ENCODE data around the gene PDXDC1. TPM values are rescaled to one million over a fixed set of nuclear protein-coding genes. Genes with fewer than 3 reads are reported as not detected.

PDXDC1 gene
- total RNA-seq, 1 experiment from 2014 or later, result 107 TPM

- Mint-ChIP-seq H3K27ac (0 out of 2 replicates have a peak overlapping the region, but pooled peaks have one; percentile 23), H3K4me1 (no peaks in the 10 kb centered on the region), H3K27me3 (ENCODE audit: low read depth) (no peaks in the 10 kb centered on the region), H3K4me3 (no peak overlapping the region), H3K9me3 (no peaks in the 10 kb centered on the region), H3K36me3 (peaks cover 58% of the 10 kb centered on the region)
- DNase-seq (ENCODE audit: low spot score), result peak; percentile 32
- TF ChIP-seq ELF4 (CRISPR knock-in tag; IDR thresholded peaks at IDR 0.05; ENCODE audit: low read depth), result no peak
- TF ChIP-seq MYBL2 (CRISPR knock-in tag; IDR thresholded peaks at IDR 0.05), result no peak
- no peak for TF ChIP-seq FOXK1 (CRISPR knock-in tag; IDR thresholded peaks at IDR 0.05)
- TF ChIP-seq, protein P1, sequence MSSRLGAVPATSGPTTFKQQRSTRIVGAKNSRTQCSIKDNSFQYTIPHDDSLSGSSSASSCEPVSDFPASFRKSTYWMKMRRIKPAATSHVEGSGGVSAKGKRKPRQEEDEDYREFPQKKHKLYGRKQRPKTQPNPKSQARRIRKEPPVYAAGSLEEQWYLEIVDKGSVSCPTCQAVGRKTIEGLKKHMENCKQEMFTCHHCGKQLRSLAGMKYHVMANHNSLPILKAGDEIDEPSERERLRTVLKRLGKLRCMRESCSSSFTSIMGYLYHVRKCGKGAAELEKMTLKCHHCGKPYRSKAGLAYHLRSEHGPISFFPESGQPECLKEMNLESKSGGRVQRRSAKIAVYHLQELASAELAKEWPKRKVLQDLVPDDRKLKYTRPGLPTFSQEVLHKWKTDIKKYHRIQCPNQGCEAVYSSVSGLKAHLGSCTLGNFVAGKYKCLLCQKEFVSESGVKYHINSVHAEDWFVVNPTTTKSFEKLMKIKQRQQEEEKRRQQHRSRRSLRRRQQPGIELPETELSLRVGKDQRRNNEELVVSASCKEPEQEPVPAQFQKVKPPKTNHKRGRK (CRISPR knock-in tag; IDR thresholded peaks at IDR 0.05; ENCODE audit: borderline replicate concordance), result no peak
- no peak for TF ChIP-seq ATF1 (CRISPR knock-in tag; IDR thresholded peaks at IDR 0.05)
- TF ChIP-seq GTF2I (CRISPR knock-in tag; conservative IDR thresholded peaks at IDR 0.05), result no peak
- TF ChIP-seq, protein P2, sequence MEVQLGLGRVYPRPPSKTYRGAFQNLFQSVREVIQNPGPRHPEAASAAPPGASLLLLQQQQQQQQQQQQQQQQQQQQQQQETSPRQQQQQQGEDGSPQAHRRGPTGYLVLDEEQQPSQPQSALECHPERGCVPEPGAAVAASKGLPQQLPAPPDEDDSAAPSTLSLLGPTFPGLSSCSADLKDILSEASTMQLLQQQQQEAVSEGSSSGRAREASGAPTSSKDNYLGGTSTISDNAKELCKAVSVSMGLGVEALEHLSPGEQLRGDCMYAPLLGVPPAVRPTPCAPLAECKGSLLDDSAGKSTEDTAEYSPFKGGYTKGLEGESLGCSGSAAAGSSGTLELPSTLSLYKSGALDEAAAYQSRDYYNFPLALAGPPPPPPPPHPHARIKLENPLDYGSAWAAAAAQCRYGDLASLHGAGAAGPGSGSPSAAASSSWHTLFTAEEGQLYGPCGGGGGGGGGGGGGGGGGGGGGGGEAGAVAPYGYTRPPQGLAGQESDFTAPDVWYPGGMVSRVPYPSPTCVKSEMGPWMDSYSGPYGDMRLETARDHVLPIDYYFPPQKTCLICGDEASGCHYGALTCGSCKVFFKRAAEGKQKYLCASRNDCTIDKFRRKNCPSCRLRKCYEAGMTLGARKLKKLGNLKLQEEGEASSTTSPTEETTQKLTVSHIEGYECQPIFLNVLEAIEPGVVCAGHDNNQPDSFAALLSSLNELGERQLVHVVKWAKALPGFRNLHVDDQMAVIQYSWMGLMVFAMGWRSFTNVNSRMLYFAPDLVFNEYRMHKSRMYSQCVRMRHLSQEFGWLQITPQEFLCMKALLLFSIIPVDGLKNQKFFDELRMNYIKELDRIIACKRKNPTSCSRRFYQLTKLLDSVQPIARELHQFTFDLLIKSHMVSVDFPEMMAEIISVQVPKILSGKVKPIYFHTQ (CRISPR knock-in tag; IDR thresholded peaks at IDR 0.05), result no peak
- no peak for TF ChIP-seq HMGXB4 (CRISPR knock-in tag; IDR thresholded peaks at IDR 0.05)
- no peak for TF ChIP-seq SMAD4 (CRISPR knock-in tag; IDR thresholded peaks at IDR 0.05)
- ATAC-seq, result peak; percentile 89
- POLR2A ChIA-PET, result interaction anchor here (0.6 kb wide), 2 partner anchors 28 to 457 kb away, joined by 3 read pairs; no protein-coding TSS in a partner anchor
- CTCF ChIA-PET, result interaction anchor here (1.1 kb wide), 1 partner anchor 15 kb away, joined by 3 read pairs; the partner anchor contains the start of gene NTAN1
Observed at GRCh38 chr16:15041271-15042004, 66.6 kb downstream of the PDXDC1 start.

DNA sequence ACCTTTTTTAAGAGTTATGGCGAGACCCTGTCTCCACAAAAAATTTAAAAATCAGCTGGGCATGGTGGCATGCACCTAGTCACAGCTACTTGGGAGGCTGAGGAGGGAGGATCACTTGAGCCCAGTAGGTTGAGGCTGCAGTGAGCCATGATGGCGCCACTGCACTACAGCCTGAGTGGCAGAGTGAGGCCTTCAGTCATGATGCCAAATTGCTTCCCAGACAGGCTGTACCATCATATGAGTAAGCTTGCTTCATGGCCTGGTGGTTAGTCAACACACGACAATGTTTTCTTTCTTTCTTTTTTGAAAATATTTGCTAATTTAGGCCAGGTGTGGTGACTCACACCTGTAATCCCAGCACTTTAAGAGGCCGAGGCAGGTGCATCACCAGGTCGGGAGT lies 68.5 kb downstream of the PDXDC1 start:
- Mint-ChIP-seq H3K27me3 (ENCODE audit: low read depth) (no peaks in the 10 kb centered on the region), H3K36me3 (peaks cover 49% of the 10 kb centered on the region), H3K4me3 (no peak overlapping the region), H3K9me3 (no peaks in the 10 kb centered on the region), H3K4me1 (no peaks in the 10 kb centered on the region), H3K27ac (no peak overlapping the region)
- ChIA-PET CTCF (no interaction called here), POLR2A (interaction anchor here (0.5 kb wide), 1 partner anchor 31 kb away, joined by 3 read pairs; no protein-coding TSS in a partner anchor)
- DNase-seq (ENCODE audit: low spot score) (no peak), ATAC-seq (no peak)
- no peak for TF ChIP-seq ATF1 (CRISPR knock-in tag; IDR thresholded peaks at IDR 0.05)
- TF ChIP-seq, protein P2 (CRISPR knock-in tag; IDR thresholded peaks at IDR 0.05), result no peak
- no peak for TF ChIP-seq ETV6 (CRISPR knock-in tag; IDR thresholded peaks at IDR 0.05)
- TF ChIP-seq FOXK1 (CRISPR knock-in tag; IDR thresholded peaks at IDR 0.05), result no peak
- no peak for TF ChIP-seq ZNF219 (CRISPR knock-in tag; IDR thresholded peaks at IDR 0.05; ENCODE audit: borderline replicate concordance)
- no peak for TF ChIP-seq ZNF317 (CRISPR knock-in tag; IDR thresholded peaks at IDR 0.05; ENCODE audit: borderline replicate concordance, low read depth)
- TF ChIP-seq SOX15 (CRISPR knock-in tag; IDR thresholded peaks at IDR 0.05), result no peak
